HepG2 (cell line): Measurements from ENCODE around the gene TMEM41A. TPM values are rescaled to one million over a fixed set of nuclear protein-coding genes. Genes with fewer than 3 reads are reported as not detected.

Source experiments
- ELF4 ChIP-seq: sonication (generic); formaldehyde crosslinking; IDR thresholded peaks from 2 replicates; pipeline ENCODE4 v1.5.0; 2020; ENCODE audit warnings: missing genetic modification reagents, mild to moderate bottlenecking, moderate library complexity, borderline replicate concordance
- FOXC1 ChIP-seq: sonication (generic); formaldehyde crosslinking; IDR thresholded peaks from 2 replicates; pipeline ENCODE4 v1.8.0; 2022; ENCODE audit warnings: mild to moderate bottlenecking, missing genetic modification reagents, borderline replicate concordance
- GFI1 ChIP-seq: sonication (generic); formaldehyde crosslinking; IDR thresholded peaks from 2 replicates; pipeline ENCODE4 v1.5.0; 2020; ENCODE audit warnings: missing genetic modification reagents, mild to moderate bottlenecking, borderline replicate concordance
- MAFG ChIP-seq: sonication (generic); formaldehyde crosslinking; IDR thresholded peaks from 2 replicates; pipeline ENCODE4 v1.5.1; 2020; ENCODE audit warnings: mild to moderate bottlenecking, missing genetic modification reagents
- MEIS1 ChIP-seq: sonication (generic); formaldehyde crosslinking; IDR thresholded peaks from 2 replicates; pipeline ENCODE4 v1.9.0; 2021; ENCODE audit warnings: mild to moderate bottlenecking, missing genetic modification reagents, moderate library complexity, borderline replicate concordance
- ZBTB7A ChIP-seq: sonication (generic); formaldehyde crosslinking; IDR thresholded peaks from 2 replicates; pipeline ENCODE4 v1.8.0; 2022; ENCODE audit warnings: mild to moderate bottlenecking, missing genetic modification reagents
- ZFP37 ChIP-seq: sonication (generic); formaldehyde crosslinking; IDR thresholded peaks from 2 replicates; pipeline ENCODE4 v1.4.0; 2020; ENCODE audit warnings: missing genetic modification reagents, borderline replicate concordance
- ZNF44 ChIP-seq: sonication (generic); formaldehyde crosslinking; IDR thresholded peaks from 2 replicates; pipeline ENCODE4 v1.5.1; 2020; ENCODE audit warnings: mild to moderate bottlenecking, missing genetic modification reagents
- ZNF672 ChIP-seq: sonication (generic); formaldehyde crosslinking; IDR thresholded peaks from 2 replicates; pipeline ENCODE4 v1.8.1; 2022; ENCODE audit warnings: missing genetic modification reagents
- ZNF713 ChIP-seq: sonication (generic); formaldehyde crosslinking; IDR thresholded peaks from 2 replicates; pipeline ENCODE4 v1.4.0; 2020; ENCODE audit warnings: mild to moderate bottlenecking, missing genetic modification reagents
- ZNF777 ChIP-seq: sonication (generic); formaldehyde crosslinking; IDR thresholded peaks from 2 replicates; pipeline ENCODE4 v1.4.0; 2020; ENCODE audit warnings: missing genetic modification reagents
- ZNF839 ChIP-seq: sonication (generic); formaldehyde crosslinking; IDR thresholded peaks from 2 replicates; pipeline ENCODE4 v1.4.0; 2020; ENCODE audit warnings: missing genetic modification reagents, mild to moderate bottlenecking, borderline replicate concordance
- polyA plus RNA-seq, 8 experiments: library from polyadenylated mRNA; depleted of rRNA in 3 of 8; stranded (reverse) in 7 of 8; unstranded in 1 of 8; fragments of >200 nt; fragmentation: Illumina TruSeq in 4 of 8; extraction: Trizol in 4 of 8; gene quantifications; 2 replicates each; pipeline versions ENCODE4 v1.2.1 to v1.2.3, GENCODE V29; 2011 to 2016; ENCODE audit warnings: low read depth in 4 of 8, missing spikeins in 1 of 8, mixed read lengths in 1 of 8; ENCODE audit not compliant: insufficient read depth in 1 of 8
- total RNA-seq, 5 experiments: library from RNA; depleted of rRNA; stranded (reverse); fragments of >200 nt; fragmentation: Illumina TruSeq; extraction: Trizol; gene quantifications; 2 replicates each; pipeline ENCODE4 v1.2.3, GENCODE V29; 2016; ENCODE audit warnings: low read depth in 1 of 5
- TF ChIP-seq, protein P1 (sequence below): sonication (generic); formaldehyde crosslinking; IDR thresholded peaks from 2 replicates; pipeline ENCODE4 v1.5.0; 2020; ENCODE audit warnings: mild to moderate bottlenecking, missing genetic modification reagents
- TF ChIP-seq, protein P2 (sequence below): sonication (generic); formaldehyde crosslinking; IDR thresholded peaks from 2 replicates; pipeline ENCODE4 v1.4.0; 2020; ENCODE audit warnings: mild to moderate bottlenecking, missing genetic modification reagents
- TF ChIP-seq, protein P3 (sequence below): IDR thresholded peaks from 2 replicates; pipeline ENCODE4 v1.6.1; 2016; ENCODE audit warnings: low read depth
- TF ChIP-seq, protein P4 (sequence below): sonication (generic); formaldehyde crosslinking; IDR thresholded peaks from 2 replicates; pipeline ENCODE4 v1.4.0; 2020; ENCODE audit warnings: missing genetic modification reagents
- TF ChIP-seq, protein P5 (sequence below): sonication (generic); formaldehyde crosslinking; IDR thresholded peaks from 2 replicates; pipeline ENCODE4 v1.5.1; 2020; ENCODE audit warnings: mild to moderate bottlenecking, missing genetic modification reagents, moderate library complexity

TMEM41A gene
- total and polyA plus RNA-seq, 2 of the 13 experiments (the other 11 are each of a cell fraction or from before 2014, with no cell fraction given), result 30.0 to 40.0 TPM

DNA sequence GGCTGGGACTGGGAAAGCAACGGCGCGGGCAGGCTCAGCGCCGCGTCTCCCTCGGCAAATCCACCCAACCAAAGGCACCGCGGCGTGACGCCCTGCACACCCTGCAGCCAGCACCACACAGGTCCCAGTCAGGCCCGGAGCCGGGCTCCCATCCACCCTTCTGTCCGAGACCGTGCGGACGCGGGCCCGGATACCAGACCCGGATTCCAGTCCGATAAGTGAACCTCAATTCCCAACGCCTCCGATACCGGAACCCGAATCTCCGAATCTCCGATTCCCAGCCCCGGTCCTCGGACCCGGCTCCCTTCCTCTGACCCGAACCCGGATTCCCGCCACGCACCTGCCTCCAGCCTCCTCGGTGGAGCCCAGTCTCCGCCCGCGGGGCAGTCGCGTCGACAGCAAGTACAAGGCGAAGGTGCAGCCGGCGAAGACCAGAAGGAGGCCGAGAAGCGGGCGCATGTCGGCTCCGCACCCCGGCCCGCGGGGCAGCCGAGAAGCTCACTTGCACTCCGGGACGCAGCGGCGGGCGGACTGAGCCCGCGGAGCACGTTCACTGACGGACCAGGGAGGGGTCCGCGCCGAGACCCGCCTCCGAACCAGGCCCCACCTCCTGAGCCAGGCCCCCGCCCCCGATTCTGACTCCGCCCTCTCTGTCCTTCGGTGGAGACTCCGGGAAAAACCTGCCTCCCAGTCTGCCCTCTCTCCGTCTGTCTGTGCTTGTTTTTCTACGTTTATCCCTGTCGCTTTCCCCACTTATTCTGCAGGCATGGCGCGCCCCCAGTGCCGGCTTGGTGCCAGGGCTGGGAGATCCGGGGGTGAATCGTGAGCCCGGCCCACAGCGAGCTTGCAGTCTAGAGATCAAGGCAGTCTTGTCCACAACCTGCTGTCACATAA lies at the start of gene TMEM41A (continued):
- TF ChIP-seq, protein P1, sequence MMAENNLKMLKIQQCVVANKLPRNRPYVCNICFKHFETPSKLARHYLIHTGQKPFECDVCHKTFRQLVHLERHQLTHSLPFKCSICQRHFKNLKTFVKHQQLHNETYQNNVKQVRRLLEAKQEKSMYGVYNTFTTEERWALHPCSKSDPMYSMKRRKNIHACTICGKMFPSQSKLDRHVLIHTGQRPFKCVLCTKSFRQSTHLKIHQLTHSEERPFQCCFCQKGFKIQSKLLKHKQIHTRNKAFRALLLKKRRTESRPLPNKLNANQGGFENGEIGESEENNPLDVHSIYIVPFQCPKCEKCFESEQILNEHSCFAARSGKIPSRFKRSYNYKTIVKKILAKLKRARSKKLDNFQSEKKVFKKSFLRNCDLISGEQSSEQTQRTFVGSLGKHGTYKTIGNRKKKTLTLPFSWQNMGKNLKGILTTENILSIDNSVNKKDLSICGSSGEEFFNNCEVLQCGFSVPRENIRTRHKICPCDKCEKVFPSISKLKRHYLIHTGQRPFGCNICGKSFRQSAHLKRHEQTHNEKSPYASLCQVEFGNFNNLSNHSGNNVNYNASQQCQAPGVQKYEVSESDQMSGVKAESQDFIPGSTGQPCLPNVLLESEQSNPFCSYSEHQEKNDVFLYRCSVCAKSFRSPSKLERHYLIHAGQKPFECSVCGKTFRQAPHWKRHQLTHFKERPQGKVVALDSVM (CRISPR knock-in tag), result peak; percentile 84
- TF ChIP-seq, protein P2, sequence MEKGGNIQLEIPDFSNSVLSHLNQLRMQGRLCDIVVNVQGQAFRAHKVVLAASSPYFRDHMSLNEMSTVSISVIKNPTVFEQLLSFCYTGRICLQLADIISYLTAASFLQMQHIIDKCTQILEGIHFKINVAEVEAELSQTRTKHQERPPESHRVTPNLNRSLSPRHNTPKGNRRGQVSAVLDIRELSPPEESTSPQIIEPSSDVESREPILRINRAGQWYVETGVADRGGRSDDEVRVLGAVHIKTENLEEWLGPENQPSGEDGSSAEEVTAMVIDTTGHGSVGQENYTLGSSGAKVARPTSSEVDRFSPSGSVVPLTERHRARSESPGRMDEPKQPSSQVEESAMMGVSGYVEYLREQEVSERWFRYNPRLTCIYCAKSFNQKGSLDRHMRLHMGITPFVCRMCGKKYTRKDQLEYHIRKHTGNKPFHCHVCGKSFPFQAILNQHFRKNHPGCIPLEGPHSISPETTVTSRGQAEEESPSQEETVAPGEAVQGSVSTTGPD (CRISPR knock-in tag), result no peak
- TF ChIP-seq MAFG (CRISPR knock-in tag), result peak; percentile 47; the same call in 1 of the 2 replicates
- peak; percentile 51; the same call in 1 of the 2 replicates for TF ChIP-seq MEIS1 (CRISPR knock-in tag)
- peak; percentile 66 for TF ChIP-seq ZNF777 (CRISPR knock-in tag)
- TF ChIP-seq ELF4 (CRISPR knock-in tag), result no peak
- TF ChIP-seq GFI1 (CRISPR knock-in tag), result peak; percentile 72; the same call in 1 of the 2 replicates
- peak; percentile 84; the same call in 1 of the 2 replicates for TF ChIP-seq ZNF713 (CRISPR knock-in tag)
- TF ChIP-seq, protein P3, sequence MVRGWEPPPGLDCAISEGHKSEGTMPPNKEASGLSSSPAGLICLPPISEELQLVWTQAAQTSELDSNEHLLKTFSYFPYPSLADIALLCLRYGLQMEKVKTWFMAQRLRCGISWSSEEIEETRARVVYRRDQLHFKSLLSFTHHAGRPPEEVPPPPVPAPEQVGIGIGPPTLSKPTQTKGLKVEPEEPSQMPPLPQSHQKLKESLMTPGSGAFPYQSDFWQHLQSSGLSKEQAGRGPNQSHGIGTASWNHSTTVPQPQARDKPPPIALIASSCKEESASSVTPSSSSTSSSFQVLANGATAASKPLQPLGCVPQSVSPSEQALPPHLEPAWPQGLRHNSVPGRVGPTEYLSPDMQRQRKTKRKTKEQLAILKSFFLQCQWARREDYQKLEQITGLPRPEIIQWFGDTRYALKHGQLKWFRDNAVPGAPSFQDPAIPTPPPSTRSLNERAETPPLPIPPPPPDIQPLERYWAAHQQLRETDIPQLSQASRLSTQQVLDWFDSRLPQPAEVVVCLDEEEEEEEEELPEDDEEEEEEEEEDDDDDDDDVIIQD (CRISPR knock-in tag), result 0 out of 2 replicates have a peak, but pooled peaks have one; percentile 53
- TF ChIP-seq FOXC1, result peak; percentile 94; the same call in 1 of the 2 replicates
- no peak for TF ChIP-seq ZNF839 (CRISPR knock-in tag)
- TF ChIP-seq ZNF672 (CRISPR knock-in tag), result peak; percentile 74; the same call in 1 of the 2 replicates
- TF ChIP-seq ZBTB7A (CRISPR knock-in tag), result no peak
- TF ChIP-seq, protein P4, sequence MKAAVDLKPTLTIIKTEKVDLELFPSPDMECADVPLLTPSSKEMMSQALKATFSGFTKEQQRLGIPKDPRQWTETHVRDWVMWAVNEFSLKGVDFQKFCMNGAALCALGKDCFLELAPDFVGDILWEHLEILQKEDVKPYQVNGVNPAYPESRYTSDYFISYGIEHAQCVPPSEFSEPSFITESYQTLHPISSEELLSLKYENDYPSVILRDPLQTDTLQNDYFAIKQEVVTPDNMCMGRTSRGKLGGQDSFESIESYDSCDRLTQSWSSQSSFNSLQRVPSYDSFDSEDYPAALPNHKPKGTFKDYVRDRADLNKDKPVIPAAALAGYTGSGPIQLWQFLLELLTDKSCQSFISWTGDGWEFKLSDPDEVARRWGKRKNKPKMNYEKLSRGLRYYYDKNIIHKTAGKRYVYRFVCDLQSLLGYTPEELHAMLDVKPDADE (CRISPR knock-in tag), result no peak; the same call in 1 of the 2 replicates
- 0 out of 2 replicates have a peak, but pooled peaks have one; percentile 27 for TF ChIP-seq ZFP37 (CRISPR knock-in tag)
- TF ChIP-seq ZNF44 (CRISPR knock-in tag), result peak; percentile 89; the same call in 1 of the 2 replicates
- TF ChIP-seq, protein P5, sequence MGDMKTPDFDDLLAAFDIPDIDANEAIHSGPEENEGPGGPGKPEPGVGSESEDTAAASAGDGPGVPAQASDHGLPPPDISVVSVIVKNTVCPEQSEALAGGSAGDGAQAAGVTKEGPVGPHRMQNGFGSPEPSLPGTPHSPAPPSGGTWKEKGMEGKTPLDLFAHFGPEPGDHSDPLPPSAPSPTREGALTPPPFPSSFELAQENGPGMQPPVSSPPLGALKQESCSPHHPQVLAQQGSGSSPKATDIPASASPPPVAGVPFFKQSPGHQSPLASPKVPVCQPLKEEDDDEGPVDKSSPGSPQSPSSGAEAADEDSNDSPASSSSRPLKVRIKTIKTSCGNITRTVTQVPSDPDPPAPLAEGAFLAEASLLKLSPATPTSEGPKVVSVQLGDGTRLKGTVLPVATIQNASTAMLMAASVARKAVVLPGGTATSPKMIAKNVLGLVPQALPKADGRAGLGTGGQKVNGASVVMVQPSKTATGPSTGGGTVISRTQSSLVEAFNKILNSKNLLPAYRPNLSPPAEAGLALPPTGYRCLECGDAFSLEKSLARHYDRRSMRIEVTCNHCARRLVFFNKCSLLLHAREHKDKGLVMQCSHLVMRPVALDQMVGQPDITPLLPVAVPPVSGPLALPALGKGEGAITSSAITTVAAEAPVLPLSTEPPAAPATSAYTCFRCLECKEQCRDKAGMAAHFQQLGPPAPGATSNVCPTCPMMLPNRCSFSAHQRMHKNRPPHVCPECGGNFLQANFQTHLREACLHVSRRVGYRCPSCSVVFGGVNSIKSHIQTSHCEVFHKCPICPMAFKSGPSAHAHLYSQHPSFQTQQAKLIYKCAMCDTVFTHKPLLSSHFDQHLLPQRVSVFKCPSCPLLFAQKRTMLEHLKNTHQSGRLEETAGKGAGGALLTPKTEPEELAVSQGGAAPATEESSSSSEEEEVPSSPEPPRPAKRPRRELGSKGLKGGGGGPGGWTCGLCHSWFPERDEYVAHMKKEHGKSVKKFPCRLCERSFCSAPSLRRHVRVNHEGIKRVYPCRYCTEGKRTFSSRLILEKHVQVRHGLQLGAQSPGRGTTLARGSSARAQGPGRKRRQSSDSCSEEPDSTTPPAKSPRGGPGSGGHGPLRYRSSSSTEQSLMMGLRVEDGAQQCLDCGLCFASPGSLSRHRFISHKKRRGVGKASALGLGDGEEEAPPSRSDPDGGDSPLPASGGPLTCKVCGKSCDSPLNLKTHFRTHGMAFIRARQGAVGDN (CRISPR knock-in tag), result peak; percentile 93
